ENCODE measurements around the gene IKBKE. TPM values are rescaled to one million over a fixed set of nuclear protein-coding genes. Genes with fewer than 3 reads are reported as not detected.

Gene IKBKE
- total RNA-seq, 2 donors from 2014 or later, result 5.0 to 8.5 TPM

GRCh38 chr1:206470692-206471414 is 577 bp downstream of the IKBKE start:
- peaks cover 10% of the 10 kb centered on the region for H3K36me3 Mint-ChIP-seq (ENCODE audit: low read depth)
- no peaks in the 10 kb centered on the region for H3K9me3 Mint-ChIP-seq
- no peak overlapping the region for H3K27ac Mint-ChIP-seq
- DNase-seq, result peak; percentile 84
- Histone ChIP-seq H3K36me3 (ENCODE audit: control insufficient read depth, insufficient read depth, low read length) (no peaks in the 10 kb centered on the region), H3K27me3 (ENCODE audit: control insufficient read depth, insufficient read depth, low read length, poor library complexity, severe bottlenecking) (no peaks in the 10 kb centered on the region), H3K27ac (ENCODE audit: low read depth, low read length) (no peak overlapping the region), H3K9ac (ENCODE audit: extremely low read depth, low read length, poor library complexity, severe bottlenecking) (peak overlapping the region; percentile 25), H3K4me3 (ENCODE audit: low read length) (peak overlapping the region; percentile 87), H3K4me1 (ENCODE audit: control insufficient read depth, insufficient read depth, low read length) (peaks cover 15% of the 10 kb centered on the region), H3K9me3 (ENCODE audit: control insufficient read depth, low read length) (no peaks in the 10 kb centered on the region)
- peaks cover 21% of the 10 kb centered on the region for H3K27me3 Mint-ChIP-seq (ENCODE audit: insufficient read depth)
- WGBS, 2 experiments (ENCODE audit: insufficient coverage in 1 of 2, insufficient read length in 1 of 2), result 2 to 4% methylated on average over 4 to 18 of the region's 18 CpGs
- H3K4me1 Mint-ChIP-seq, result peaks cover 40% of the 10 kb centered on the region
- peak; percentile 18 for TF ChIP-seq CTCF (conservative IDR thresholded peaks at IDR 0.05)
- peak overlapping the region; percentile 63 for H3K4me3 Mint-ChIP-seq

GRCh38 chr1:206471415-206471801 is 1.1 kb downstream of the IKBKE start:
- Mint-ChIP-seq H3K4me1 (peaks cover 40% of the 10 kb centered on the region), H3K36me3 (ENCODE audit: low read depth) (peaks cover 15% of the 10 kb centered on the region), H3K9me3 (no peaks in the 10 kb centered on the region), H3K27me3 (ENCODE audit: insufficient read depth) (peaks cover 18% of the 10 kb centered on the region), H3K27ac (no peak overlapping the region), H3K4me3 (peak overlapping the region; percentile 63)
- Histone ChIP-seq H3K9ac (ENCODE audit: extremely low read depth, low read length, poor library complexity, severe bottlenecking) (no peak overlapping the region), H3K9me3 (ENCODE audit: control insufficient read depth, low read length) (no peaks in the 10 kb centered on the region), H3K4me1 (ENCODE audit: control insufficient read depth, insufficient read depth, low read length) (peaks cover 15% of the 10 kb centered on the region), H3K4me3 (ENCODE audit: low read length) (peak overlapping the region; percentile 87), H3K36me3 (ENCODE audit: control insufficient read depth, insufficient read depth, low read length) (no peaks in the 10 kb centered on the region), H3K27ac (ENCODE audit: low read depth, low read length) (no peak overlapping the region), H3K27me3 (ENCODE audit: control insufficient read depth, insufficient read depth, low read length, poor library complexity, severe bottlenecking) (no peaks in the 10 kb centered on the region)
- no peak for DNase-seq
- TF ChIP-seq CTCF (conservative IDR thresholded peaks at IDR 0.05), result no peak
- WGBS, 2 experiments (ENCODE audit: insufficient coverage in 1 of 2, insufficient read length in 1 of 2), result 38 to 55% methylated on average over 7 of the region's 7 CpGs

GRCh38 chr1:206472024-206472423 is 1.7 kb downstream of the IKBKE start:
- peaks cover 12% of the 10 kb centered on the region for H3K27me3 Mint-ChIP-seq (ENCODE audit: insufficient read depth)
- H3K4me1 Mint-ChIP-seq, result peaks cover 36% of the 10 kb centered on the region
- Histone ChIP-seq H3K27ac (ENCODE audit: low read depth, low read length) (no peak overlapping the region), H3K4me1 (ENCODE audit: control insufficient read depth, insufficient read depth, low read length) (peaks cover 15% of the 10 kb centered on the region), H3K9me3 (ENCODE audit: control insufficient read depth, low read length) (no peaks in the 10 kb centered on the region), H3K27me3 (ENCODE audit: control insufficient read depth, insufficient read depth, low read length, poor library complexity, severe bottlenecking) (no peaks in the 10 kb centered on the region), H3K36me3 (ENCODE audit: control insufficient read depth, insufficient read depth, low read length) (no peaks in the 10 kb centered on the region), H3K4me3 (ENCODE audit: low read length) (no peak overlapping the region), H3K9ac (ENCODE audit: extremely low read depth, low read length, poor library complexity, severe bottlenecking) (no peak overlapping the region)
- no peak overlapping the region for H3K27ac Mint-ChIP-seq
- WGBS, 2 experiments (ENCODE audit: insufficient coverage in 1 of 2, insufficient read length in 1 of 2), result 67 to 90% methylated on average over 2 of the region's 2 CpGs
- H3K4me3 Mint-ChIP-seq, result peak overlapping the region; percentile 63
- H3K36me3 Mint-ChIP-seq (ENCODE audit: low read depth), result peaks cover 20% of the 10 kb centered on the region
- TF ChIP-seq CTCF (conservative IDR thresholded peaks at IDR 0.05), result no peak
- H3K9me3 Mint-ChIP-seq, result no peaks in the 10 kb centered on the region
- DNase-seq, result no peak
